HG03342 (cell line): ENCODE measurements around the gene HMGN1.
"Not testable (repeated sequence)": the region's sequence is repeated elsewhere in the genome, so short reads cannot be mapped to it uniquely, and the experiment has no call there.

Experiments used
- ATAC-seq: cut with Tn5 transposase; IDR thresholded peaks from one replicate; pipeline ENCODE4 v1.9.1; 2021; ENCODE audit warnings: mild to moderate bottlenecking, moderate library complexity; ENCODE audit not compliant: unreplicated experiment

Gene HMGN1

GRCh38 chr21:39348355-39349210, at the start of gene HMGN1:
HMGN1 (minus strand) TSS chr21:39349088; CDS start chr21:39348917, 171 bp downstream.
- peak; percentile 48 for ATAC-seq

- ATAC-seq: no peak
Measured at GRCh38 chr21:39397646-39398385, 48.9 kb upstream of the HMGN1 start.

- no peak for ATAC-seq
Measured at GRCh38 chr21:39392981-39393380, 44.1 kb upstream of the HMGN1 start.

GRCh38 chr21:39390212-39390765, 41.4 kb upstream of the HMGN1 start:
- ATAC-seq: no peak

GRCh38 chr21:39388811-39389155, 39.9 kb upstream of the HMGN1 start:
- ATAC-seq: no peak

GRCh38 chr21:39388038-39388810, 39.3 kb upstream of the HMGN1 start:
- ATAC-seq: peak; percentile 77

- ATAC-seq: no peak
Measured at GRCh38 chr21:39387461-39388037, 38.7 kb upstream of the HMGN1 start.

- ATAC-seq: no peak
Measured at GRCh38 chr21:39386899-39387298, 38.0 kb upstream of the HMGN1 start.

GRCh38 chr21:39386194-39386593, 37.3 kb upstream of the HMGN1 start:
- no peak for ATAC-seq

- ATAC-seq: no peak
Measured at GRCh38 chr21:39385299-39386145, 36.6 kb upstream of the HMGN1 start.

GRCh38 chr21:39384674-39385298, 35.9 kb upstream of the HMGN1 start:
- no peak for ATAC-seq

GRCh38 chr21:39382096-39382495, 33.2 kb upstream of the HMGN1 start:
- not testable (repeated sequence) for ATAC-seq

- peak; percentile 2 for ATAC-seq
Measured at GRCh38 chr21:39381009-39381408, 32.1 kb upstream of the HMGN1 start.

- ATAC-seq: peak; percentile 93
Measured at GRCh38 chr21:39379986-39380891, 31.4 kb upstream of the HMGN1 start.

GRCh38 chr21:39377444-39378050, 28.7 kb upstream of the HMGN1 start:
- no peak for ATAC-seq

GRCh38 chr21:39375446-39375845, 26.6 kb upstream of the HMGN1 start:
- no peak for ATAC-seq

GRCh38 chr21:39374046-39374445, 25.2 kb upstream of the HMGN1 start:
- no peak for ATAC-seq

GRCh38 chr21:39373634-39374033, 24.7 kb upstream of the HMGN1 start:
- ATAC-seq: peak; percentile 59
